Measurements from ENCODE around the gene SYT17. TPM values are rescaled to one million over a fixed set of nuclear protein-coding genes. Genes with fewer than 3 reads are reported as not detected.

Gene SYT17
- polyA plus RNA-seq, 1 donor, result 6.0 TPM

GRCh38 chr16:19139436-19140091 is 28.5 kb upstream of the SYT17 start:
- DNase-seq, result no peak

DNA sequence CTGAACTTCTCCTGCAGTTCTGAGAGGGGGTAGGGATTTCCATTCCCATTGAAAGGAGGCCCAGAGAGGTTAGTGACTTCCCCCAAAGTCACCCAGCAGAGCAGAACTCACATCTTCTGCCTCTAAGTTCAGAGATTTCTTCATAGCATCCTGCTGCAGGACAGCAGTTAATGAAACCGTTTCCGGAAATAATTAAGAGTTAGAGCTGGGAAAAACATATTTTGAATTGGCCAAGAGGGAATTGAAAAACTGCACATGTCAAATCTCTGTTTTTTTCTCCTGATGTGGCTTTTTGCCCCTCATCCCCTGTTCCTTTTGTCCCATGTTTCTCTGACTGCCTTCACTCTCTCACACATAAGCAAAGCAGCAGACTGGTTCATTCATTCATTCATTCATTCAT is 27.6 kb upstream of the SYT17 start:
- DNase-seq, result no peak

GRCh38 chr16:19142939-19143598 is 25.0 kb upstream of the SYT17 start:
- DNase-seq, result no peak

DNA sequence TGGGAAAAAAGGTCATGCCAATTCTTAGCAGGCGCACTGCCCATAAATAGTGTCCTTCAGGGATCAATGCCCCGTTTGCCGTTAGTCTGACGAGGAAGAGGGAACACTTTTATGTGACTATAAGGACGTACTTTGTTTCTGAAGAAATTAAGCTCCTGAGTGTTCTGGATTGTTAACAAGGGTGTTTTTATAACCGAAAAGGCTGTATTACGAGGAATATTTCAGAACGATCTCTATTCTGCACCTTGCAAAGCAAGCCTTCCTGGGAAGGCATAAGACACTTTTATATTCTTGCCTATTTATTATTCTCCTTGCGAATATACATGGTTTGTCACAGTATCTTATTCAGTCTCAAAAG is 24.5 kb upstream of the SYT17 start:
- DNase-seq, result no peak

- DNase-seq, result no peak
These were observed 23.0 kb upstream of the SYT17 start for GRCh38 chr16:19145010-19145409.

DNA sequence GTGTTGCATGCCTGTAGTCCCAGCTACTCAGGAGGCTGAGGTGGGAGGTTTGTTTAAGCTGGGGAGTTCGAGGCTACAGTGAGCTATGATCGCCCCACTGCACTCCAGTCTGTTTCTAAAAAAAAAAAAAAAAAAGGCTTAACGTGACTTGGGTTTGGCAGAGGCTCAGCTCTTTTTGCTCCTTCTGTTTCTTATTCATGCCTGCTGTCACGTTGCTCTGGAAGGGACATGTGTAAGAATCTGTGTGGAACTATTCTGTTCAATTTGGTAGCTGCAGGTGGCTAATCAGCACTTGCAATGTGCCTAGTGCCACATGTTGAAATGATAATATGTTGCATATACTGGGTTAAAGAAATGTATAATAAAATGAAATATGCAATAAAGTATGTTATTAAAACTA is 20.9 kb upstream of the SYT17 start:
- no peak for DNase-seq

DNA sequence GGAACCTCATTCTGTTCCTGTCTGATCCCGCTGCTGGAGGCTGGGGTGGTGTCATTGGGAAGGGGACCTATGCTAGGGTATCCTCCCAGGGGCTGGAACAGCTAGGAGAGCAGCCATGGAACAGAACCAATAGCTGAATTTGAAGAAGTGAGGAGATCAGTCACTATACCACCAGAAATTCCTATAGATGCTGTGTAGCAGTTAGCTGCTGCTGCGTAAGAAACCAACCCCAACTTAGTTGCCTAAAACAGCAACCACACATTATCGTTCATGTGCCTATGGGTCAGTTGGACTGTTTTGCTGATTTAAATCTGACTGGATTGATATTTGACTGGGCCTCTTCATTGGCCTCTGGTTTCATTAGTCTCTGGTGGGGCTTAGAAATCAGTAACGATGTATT is 20.4 kb upstream of the SYT17 start:
- DNase-seq, result no peak

DNA sequence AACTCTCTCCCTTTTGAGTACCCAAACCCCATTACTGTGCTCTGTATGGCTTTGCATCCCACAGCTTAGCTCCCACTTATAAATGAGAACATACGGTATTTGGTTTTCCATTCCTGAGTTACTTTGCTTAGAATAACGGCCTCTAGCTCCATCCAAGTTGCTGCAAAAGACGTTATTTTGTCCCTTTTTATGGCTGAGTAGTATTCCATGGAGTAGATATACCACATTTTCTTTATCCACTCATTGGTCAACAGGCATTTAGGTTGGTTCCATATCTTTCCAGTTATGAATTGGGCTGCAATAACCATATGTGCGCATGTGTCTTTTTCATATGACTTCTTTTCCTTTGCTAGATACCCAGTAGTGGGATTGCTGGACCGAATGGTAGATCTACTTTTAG is 19.9 kb upstream of the SYT17 start:
- no peak for DNase-seq

DNA sequence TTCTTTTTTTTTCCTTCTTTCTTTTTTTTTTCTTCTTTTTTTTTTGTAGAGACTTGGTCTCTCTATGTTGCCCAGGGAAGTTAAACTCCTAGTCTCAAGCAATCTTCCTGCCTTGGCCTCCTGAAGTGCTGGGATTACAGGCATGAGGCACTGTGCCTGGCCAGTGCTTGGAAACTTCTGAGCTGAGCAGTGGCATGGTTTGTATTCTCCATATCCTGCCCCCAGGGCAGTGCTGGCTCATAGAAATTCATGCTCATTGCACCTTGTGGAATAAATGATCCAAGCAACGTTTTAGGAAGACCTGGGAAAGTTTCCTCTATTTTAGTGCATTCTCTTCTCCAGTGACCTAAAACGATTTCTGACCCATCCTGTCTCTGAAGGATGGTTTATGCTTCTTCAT is 16.7 kb upstream of the SYT17 start:
- no peak for DNase-seq

- DNase-seq, result no peak
These were observed 16.0 kb upstream of the SYT17 start for GRCh38 chr16:19152042-19152441.

DNA sequence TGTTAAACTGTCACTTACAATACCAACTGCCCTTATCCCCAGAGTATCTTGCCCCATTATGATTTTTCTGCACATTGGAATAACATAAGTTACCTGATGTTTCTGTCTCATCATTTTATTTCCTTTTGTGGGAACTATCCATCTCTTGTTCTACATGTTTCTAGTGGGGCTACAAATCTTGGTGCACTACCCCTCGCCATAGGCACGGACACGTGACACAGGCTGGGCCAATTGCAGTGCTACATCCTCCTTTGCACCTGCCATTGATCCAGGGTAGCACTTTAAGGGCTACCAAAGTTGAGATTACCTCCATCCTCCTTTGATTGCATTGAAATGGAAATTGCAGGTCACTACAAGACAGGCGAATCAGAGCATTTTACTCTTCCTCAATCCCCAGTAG is 14.2 kb upstream of the SYT17 start:
- no peak for DNase-seq

- DNase-seq, result peak; percentile 4
These were observed 6.0 kb upstream of the SYT17 start for GRCh38 chr16:19162085-19162484.

DNA sequence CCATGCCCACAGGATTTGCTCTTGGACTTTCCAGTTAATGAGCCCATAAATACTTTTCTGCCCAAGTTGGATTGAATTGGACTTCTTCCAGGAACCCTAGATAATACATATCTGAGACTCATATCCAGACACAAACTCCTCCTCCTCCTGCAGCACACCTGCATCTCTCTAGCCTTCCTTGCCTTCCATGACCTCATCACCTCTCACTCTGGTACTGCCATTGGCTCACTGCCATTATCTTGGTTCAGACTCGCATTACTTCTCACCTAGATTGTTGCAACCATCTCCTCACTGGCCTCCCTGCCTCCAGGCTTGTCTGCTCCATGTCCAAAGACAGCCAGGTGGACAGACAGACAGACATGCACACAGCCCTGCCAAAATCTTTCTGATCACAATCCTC is 4.8 kb upstream of the SYT17 start:
- DNase-seq, result no peak

DNA sequence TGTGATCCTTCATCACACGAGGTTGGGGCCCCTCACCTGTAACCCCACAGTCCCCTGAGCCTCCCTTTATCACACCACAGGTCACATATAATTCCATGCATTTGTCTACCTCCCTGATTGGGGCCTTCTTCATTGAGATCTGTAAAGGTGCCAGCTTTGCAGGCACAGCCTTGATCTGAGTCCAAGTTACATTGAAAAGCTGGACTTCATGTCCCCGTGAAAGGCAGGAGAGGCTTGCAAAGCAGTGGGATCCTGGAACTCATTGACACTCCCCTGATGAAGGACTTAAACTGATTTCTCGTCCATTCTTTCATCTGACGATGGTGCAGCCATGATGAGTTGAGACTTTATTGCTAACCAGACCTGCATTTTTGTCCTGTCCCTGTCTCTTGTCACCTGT is 3.8 kb upstream of the SYT17 start:
- DNase-seq, result no peak

GRCh38 chr16:19165101-19165500 is 2.9 kb upstream of the SYT17 start:
- no peak for DNase-seq

GRCh38 chr16:19166500-19166899 is 1.5 kb upstream of the SYT17 start:
- DNase-seq, result no peak

DNA sequence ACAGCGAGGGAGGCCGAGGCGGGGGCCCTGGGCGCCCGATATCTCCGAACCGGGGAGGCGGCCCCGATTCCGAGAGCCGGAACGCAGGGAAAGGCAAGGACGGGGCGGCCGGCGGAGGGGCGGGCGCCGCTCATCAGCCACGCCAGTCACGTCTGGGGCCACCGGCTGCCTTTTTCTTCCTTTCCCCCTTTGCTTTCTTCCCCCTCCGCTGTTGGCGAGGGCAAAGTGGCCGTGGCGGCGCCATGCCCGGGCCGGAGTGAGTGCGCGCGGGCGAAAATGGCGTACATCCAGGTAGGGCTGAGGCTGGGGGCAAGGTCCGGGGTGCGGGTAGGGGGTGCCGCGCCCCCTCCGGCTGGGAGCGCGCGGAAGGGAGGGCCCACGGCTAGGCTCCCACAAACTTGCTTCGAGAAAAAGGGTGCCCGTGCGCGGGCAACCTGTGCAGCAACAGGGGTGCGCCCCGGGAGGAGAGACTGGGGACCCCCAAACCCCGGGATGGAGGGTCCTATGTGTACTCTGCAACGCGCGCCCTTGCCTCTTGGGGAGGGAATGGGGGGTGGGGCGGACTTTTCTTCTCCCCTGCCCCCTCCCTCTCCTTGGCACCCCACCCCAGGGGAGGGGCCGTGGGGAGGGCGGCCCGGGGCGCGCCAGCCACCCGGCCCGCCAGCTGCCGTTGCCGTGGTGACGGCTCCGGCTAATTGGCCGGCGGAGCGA is 486 bp downstream of the SYT17 start:
- DNase-seq, result peak; percentile 32

DNA sequence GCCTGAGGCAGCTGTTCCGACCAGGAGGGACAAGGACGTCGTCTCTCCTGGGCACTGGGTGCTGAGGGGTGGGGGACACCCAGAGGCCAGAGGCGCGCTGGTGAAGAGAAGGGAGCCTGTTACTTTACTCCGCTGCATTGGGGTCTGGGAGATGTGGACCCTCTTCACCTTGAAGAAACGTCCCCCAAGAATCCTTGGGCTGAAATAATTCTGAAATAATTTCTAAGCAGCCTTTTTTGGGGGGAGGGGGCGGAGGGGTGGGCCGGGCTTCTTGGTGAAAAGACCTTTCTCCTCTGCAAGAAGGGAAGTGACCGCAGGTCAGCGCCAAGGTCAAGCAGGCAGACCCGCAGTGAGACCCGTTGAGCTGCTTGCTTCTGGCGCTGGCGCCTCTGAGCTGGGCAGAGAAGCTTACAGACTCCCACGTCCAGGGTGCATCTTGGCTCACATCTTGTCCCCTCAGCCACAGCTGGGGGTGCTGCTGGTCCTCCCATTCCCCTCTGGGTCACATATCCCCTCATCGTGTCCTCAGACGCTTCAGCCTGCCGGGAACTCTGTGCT is 1.1 kb downstream of the SYT17 start:
- no peak for DNase-seq

- DNase-seq, result no peak
These were observed 2.1 kb downstream of the SYT17 start for GRCh38 chr16:19170043-19170655.

DNA sequence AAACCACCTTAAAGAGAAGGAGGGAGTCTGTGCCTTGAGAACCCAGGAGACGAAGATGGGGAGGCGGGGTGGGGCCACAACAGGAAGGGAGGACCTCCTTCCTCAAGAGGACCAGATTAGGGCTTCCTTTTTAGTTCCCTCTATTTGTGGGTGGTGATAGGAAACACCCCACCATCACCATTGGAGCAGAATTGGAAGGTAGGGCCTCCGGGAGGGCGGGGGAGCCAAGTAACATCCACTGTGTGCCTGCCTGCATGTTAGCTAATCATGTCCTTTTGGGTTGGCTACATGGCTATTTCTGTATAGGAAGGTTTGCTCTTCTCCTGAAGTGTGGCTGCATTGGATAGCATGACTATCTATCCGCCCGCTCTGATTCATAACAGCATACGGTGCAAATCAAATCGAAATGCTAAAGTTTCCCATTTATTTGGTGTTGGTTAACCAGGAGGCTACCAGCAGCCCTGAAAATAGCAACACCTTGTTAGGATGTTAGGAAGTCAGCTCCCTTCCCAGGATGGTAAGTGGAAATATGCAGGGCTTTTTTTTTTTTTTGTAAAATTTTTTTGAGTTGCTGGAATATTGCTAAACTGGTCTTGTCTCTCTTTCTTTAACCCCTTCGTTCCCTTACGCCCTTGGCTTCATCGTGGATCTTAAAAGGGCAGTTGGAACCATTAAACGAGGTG is 4.2 kb downstream of the SYT17 start:
- DNase-seq, result no peak

DNA sequence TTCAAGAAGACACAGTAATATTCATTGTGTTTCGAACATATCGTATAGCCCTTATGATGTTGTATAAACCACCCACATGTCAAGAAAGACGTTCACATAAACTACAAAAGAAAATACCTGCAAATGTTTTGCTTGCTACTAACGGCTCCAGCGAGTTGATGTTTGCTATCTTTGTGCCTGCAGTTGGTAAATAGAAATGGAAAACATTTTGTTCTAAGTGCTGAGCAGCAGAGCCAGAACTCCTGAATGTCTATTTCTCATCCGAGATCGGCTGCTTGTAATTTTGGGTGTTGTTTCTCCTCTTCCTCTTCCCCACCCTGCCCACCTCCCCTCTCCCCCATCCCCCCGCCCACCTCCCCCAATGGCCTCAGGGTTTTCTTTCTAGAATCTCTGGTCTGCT is 5.0 kb downstream of the SYT17 start:
- DNase-seq, result no peak

DNA sequence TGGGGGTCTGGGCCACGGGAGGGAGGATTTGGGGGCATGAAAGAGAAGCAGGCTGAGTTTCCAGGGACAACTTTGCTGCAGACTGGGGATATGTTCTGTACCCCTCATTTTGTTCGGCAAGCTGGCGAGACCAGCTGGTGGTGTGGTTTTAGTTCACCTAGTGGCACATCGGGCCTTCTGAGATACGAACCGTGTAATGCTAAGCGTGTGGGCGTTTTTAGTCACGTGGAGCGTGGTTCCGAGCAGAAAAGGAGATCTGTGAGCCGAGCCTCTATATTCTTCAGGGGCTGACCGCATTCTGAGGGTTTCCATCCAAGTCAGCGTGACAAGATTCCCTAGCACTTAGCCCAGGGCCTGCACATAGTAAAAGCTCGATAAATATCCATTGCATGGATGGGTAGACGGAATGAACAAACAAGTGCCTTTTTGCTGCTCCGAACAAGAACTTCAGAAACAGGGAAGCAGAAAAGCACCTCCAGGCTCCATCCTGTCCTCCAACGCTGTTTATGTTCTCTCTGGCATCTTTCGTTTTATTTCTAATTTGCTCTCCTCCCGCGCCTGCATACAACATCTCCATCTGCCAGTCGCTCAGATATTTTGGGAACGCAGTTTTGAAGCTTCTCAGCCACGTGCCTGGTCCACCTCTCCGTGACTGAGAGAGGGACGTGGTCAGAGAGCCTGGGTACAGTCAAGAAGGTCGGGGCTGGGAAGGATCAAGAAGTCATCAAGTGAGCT is 5.8 kb downstream of the SYT17 start:
- DNase-seq, result no peak

Data from hindlimb muscle (tissue), 1 donor.